ENCODE results near the gene SEC24D.

SEC24D gene

GRCh38 chr4:118843237-118843636, 7.3 kb upstream of the SEC24D start:
- no peak for DNase-seq

GRCh38 chr4:118842055-118842454, 6.1 kb upstream of the SEC24D start:
- peak; percentile 62 for DNase-seq

- DNase-seq, result no peak
Observed at GRCh38 chr4:118839221-118839927, 3.4 kb upstream of the SEC24D start.

- DNase-seq, result no peak
Observed at GRCh38 chr4:118837121-118837507, 1.2 kb upstream of the SEC24D start.

GRCh38 chr4:118836301-118837120, 585 bp upstream of the SEC24D start:
- peak; percentile 71 for DNase-seq

- peak; percentile 91 for DNase-seq
Observed at GRCh38 chr4:118834960-118835569, 861 bp downstream of the SEC24D start.

GRCh38 chr4:118834070-118834469, 1.9 kb downstream of the SEC24D start:
- no peak for DNase-seq

GRCh38 chr4:118833192-118833820, 2.6 kb downstream of the SEC24D start:
- no peak for DNase-seq

- DNase-seq, result no peak
Observed at GRCh38 chr4:118829107-118829506, 6.8 kb downstream of the SEC24D start.

- no peak for DNase-seq
Observed at GRCh38 chr4:118826723-118827444, 9.0 kb downstream of the SEC24D start.

GRCh38 chr4:118825799-118826198, 10.1 kb downstream of the SEC24D start:
- DNase-seq, result no peak

- DNase-seq, result no peak
Observed at GRCh38 chr4:118824141-118824540, 11.8 kb downstream of the SEC24D start.

- no peak for DNase-seq
Observed at GRCh38 chr4:118823471-118823870, 12.5 kb downstream of the SEC24D start.

GRCh38 chr4:118821590-118822293, 14.2 kb downstream of the SEC24D start:
- DNase-seq, result no peak

GRCh38 chr4:118817178-118817930, 18.6 kb downstream of the SEC24D start:
- no peak for DNase-seq

- DNase-seq, result peak; percentile 61
Observed at GRCh38 chr4:118816538-118817177, 19.3 kb downstream of the SEC24D start.

- no peak for DNase-seq
Observed at GRCh38 chr4:118814891-118815290, 21.0 kb downstream of the SEC24D start.

GRCh38 chr4:118814058-118814457, 21.9 kb downstream of the SEC24D start:
- DNase-seq, result no peak

- no peak for DNase-seq
Observed at GRCh38 chr4:118813561-118813960, 22.4 kb downstream of the SEC24D start.

- no peak for DNase-seq
Observed at GRCh38 chr4:118811832-118812231, 24.1 kb downstream of the SEC24D start.

All from fibroblast of upper back skin (primary cell).